H9 (cell line): ENCODE data around the gene TBX3. TPM values are rescaled to one million over a fixed set of nuclear protein-coding genes. Genes with fewer than 3 reads are reported as not detected.
A peak's percentile ranks its signal among the peaks of the same experiment; 100 is the strongest.

ENCODE experiments used
- DNase-seq: peaks from one replicate; pipeline ENCODE4 v3.0.0-alpha.2; 2017
- H2AFZ ChIP-seq: one replicate; pipeline ENCODE4 v1.6.1; 2013; ENCODE audit warnings: mild to moderate bottlenecking, low read length, control low read depth, moderate library complexity
- H2AK5ac ChIP-seq: 2 replicates; pipeline ENCODE4 v1.6.1; 2013; ENCODE audit warnings: low read length, control low read depth, mixed read lengths; ENCODE audit not compliant: insufficient read length
- H2BK120ac ChIP-seq: one replicate; pipeline ENCODE4 v1.6.1; 2013; ENCODE audit warnings: low read depth, mild to moderate bottlenecking, low read length, control low read depth, inconsistent platforms; ENCODE audit not compliant: poor library complexity, severe bottlenecking
- H2BK12ac ChIP-seq: 2 replicates; pipeline ENCODE4 v1.6.1; 2013; ENCODE audit warnings: low read length, control low read depth, mixed read lengths, low read depth; ENCODE audit not compliant: insufficient read length
- H2BK15ac ChIP-seq: 2 replicates; pipeline ENCODE4 v1.6.1; 2013; ENCODE audit warnings: low read depth, low read length, control low read depth
- H2BK20ac ChIP-seq: one replicate; pipeline ENCODE4 v1.6.1; 2013; ENCODE audit warnings: low read depth, mild to moderate bottlenecking, low read length, control low read depth, inconsistent platforms; ENCODE audit not compliant: poor library complexity, severe bottlenecking
- H2BK5ac ChIP-seq: 2 replicates; pipeline ENCODE4 v1.6.1; 2013; ENCODE audit warnings: low read length, control low read depth, mixed read lengths; ENCODE audit not compliant: insufficient read length
- H3K14ac ChIP-seq: 2 replicates; pipeline ENCODE4 v1.6.1; 2013; ENCODE audit warnings: low read length, control low read depth; ENCODE audit not compliant: insufficient read depth
- H3K18ac ChIP-seq: 2 replicates; pipeline ENCODE4 v1.6.1; 2013; ENCODE audit warnings: low read depth, mild to moderate bottlenecking, mixed read lengths, low read length, control low read depth; ENCODE audit not compliant: insufficient read length
- H3K23ac ChIP-seq: 2 replicates; pipeline ENCODE4 v1.6.1; 2013; ENCODE audit warnings: low read length, control low read depth, mixed read lengths, low read depth; ENCODE audit not compliant: insufficient read length
- H3K23me2 ChIP-seq: 2 replicates; pipeline ENCODE4 v1.6.1; 2013; ENCODE audit warnings: low read depth, mild to moderate bottlenecking, mixed read lengths, low read length, control low read depth; ENCODE audit not compliant: insufficient read length, poor library complexity, severe bottlenecking
- H3K27ac ChIP-seq: 2 replicates; pipeline ENCODE4 v1.5.1; 2013; ENCODE audit warnings: low read length, control low read depth, mixed read lengths, low read depth; ENCODE audit not compliant: insufficient read length
- H3K27me3 ChIP-seq: 2 replicates; pipeline ENCODE4 v1.6.1; 2013; ENCODE audit warnings: low read length, control low read depth, inconsistent platforms; ENCODE audit not compliant: insufficient read depth
- H3K4ac ChIP-seq: 2 replicates; pipeline ENCODE4 v1.6.1; 2013; ENCODE audit warnings: low read depth, mild to moderate bottlenecking, control low read depth, inconsistent platforms, low read length, moderate library complexity
- H3K4me1 ChIP-seq: 2 replicates; pipeline ENCODE4 v1.6.1; 2013; ENCODE audit warnings: low read length, control low read depth, inconsistent platforms; ENCODE audit not compliant: insufficient read depth
- H3K4me2 ChIP-seq: 2 replicates; pipeline ENCODE4 v1.6.1; 2013; ENCODE audit warnings: low read length, control low read depth, mixed read lengths; ENCODE audit not compliant: insufficient read length, insufficient read depth
- H3K56ac ChIP-seq: 2 replicates; pipeline ENCODE4 v1.6.1; 2013; ENCODE audit warnings: low read depth, mild to moderate bottlenecking, mixed read lengths, low read length, control low read depth; ENCODE audit not compliant: insufficient read length
- H3K79me1 ChIP-seq: 2 replicates; pipeline ENCODE4 v1.6.1; 2013; ENCODE audit warnings: low read depth, mild to moderate bottlenecking, moderate library complexity, low read length, control low read depth, inconsistent platforms; ENCODE audit not compliant: insufficient read depth, poor library complexity, severe bottlenecking
- H3K79me2 ChIP-seq: 2 replicates; pipeline ENCODE4 v1.6.1; 2013; ENCODE audit warnings: low read length, control low read depth, inconsistent platforms; ENCODE audit not compliant: insufficient read depth
- H3K9ac ChIP-seq: 2 replicates; pipeline ENCODE4 v1.6.1; 2013; ENCODE audit warnings: low read length, control low read depth, mixed read lengths; ENCODE audit not compliant: insufficient read length; ENCODE audit errors: extremely low read depth
- H3K9me3 ChIP-seq: one replicate; pipeline ENCODE4 v1.6.1; 2013; ENCODE audit warnings: low read depth, low read length, inconsistent platforms; ENCODE audit not compliant: control insufficient read depth
- H3T11ph ChIP-seq: one replicate; pipeline ENCODE4 v1.6.1; 2013; ENCODE audit warnings: mild to moderate bottlenecking, low read length, control low read depth, inconsistent platforms
- H4K20me1 ChIP-seq: one replicate; pipeline ENCODE4 v1.6.1; 2013; ENCODE audit not compliant: control insufficient read depth, insufficient read length, insufficient read depth
- H4K5ac ChIP-seq: 2 replicates; pipeline ENCODE4 v1.6.1; 2013; ENCODE audit warnings: low read depth, mild to moderate bottlenecking, mixed read lengths, low read length, control low read depth; ENCODE audit not compliant: insufficient read length
- H4K8ac ChIP-seq: replicated peaks from 2 replicates; pipeline ENCODE4 v1.6.1; 2013; ENCODE audit warnings: low read length, control low read depth, mixed read lengths, low read depth; ENCODE audit not compliant: insufficient read length
- H4K91ac ChIP-seq: 2 replicates; pipeline ENCODE4 v1.6.1; 2013; ENCODE audit warnings: low read depth, mild to moderate bottlenecking, moderate library complexity, mixed read lengths, low read length, control low read depth; ENCODE audit not compliant: insufficient read length
- H3K27ac Mint-ChIP-seq, 3 experiments: 2 replicates in 2 of 3; 3 replicates in 1 of 3; pipeline ENCODE4 v1.8.0; 2020 to 2021; ENCODE audit warnings: mixed read lengths in 3 of 3, mild to moderate bottlenecking in 1 of 3, moderate library complexity in 1 of 3
- H3K27me3 Mint-ChIP-seq: 2 replicates; pipeline ENCODE4 v1.8.0; 2021; ENCODE audit warnings: low read depth, mild to moderate bottlenecking, moderate library complexity, mixed read lengths
- H3K36me3 Mint-ChIP-seq, 3 experiments: 2 replicates in 2 of 3; 3 replicates in 1 of 3; pipeline ENCODE4 v1.8.0; 2020 to 2021; ENCODE audit warnings: low read depth in 3 of 3, mixed read lengths in 3 of 3; ENCODE audit not compliant: insufficient read depth in 1 of 3
- H3K4me1 Mint-ChIP-seq, 2 experiments: 2 replicates each; pipeline ENCODE4 v1.8.0; 2020; ENCODE audit warnings: mixed read lengths in 2 of 2
- H3K4me3 Mint-ChIP-seq, 2 experiments: 2 replicates in 1 of 2; 3 replicates in 1 of 2; pipeline ENCODE4 v1.8.0; 2020 to 2021; ENCODE audit warnings: mild to moderate bottlenecking in 2 of 2, mixed read lengths in 2 of 2, moderate library complexity in 1 of 2
- H3K9me3 Mint-ChIP-seq, 2 experiments: 2 replicates in 1 of 2; 3 replicates in 1 of 2; pipeline ENCODE4 v1.8.0; 2020; ENCODE audit warnings: mild to moderate bottlenecking in 2 of 2, mixed read lengths in 2 of 2, moderate library complexity in 1 of 2
- CTCF ChIP-seq: fragments of 200-600 bp; sonication (generic); conservative IDR thresholded peaks from 3 replicates; pipeline ENCODE4 v1.8.0; 2021; ENCODE audit warnings: antibody characterized with exemption, mild to moderate bottlenecking
- WGBS: extraction: QIAGEN DNeasy Blood & Tissue Kit; methylation state at CpG from one replicate; pipeline ENCODE4 v1.1.7; 2013; ENCODE audit warnings: missing lambda C conversion rate, low lambda C conversion rate, mixed read lengths; ENCODE audit not compliant: insufficient read length; ENCODE audit errors: extremely low coverage; 5-methylcytosine and 5-hydroxymethylcytosine counted together
- total RNA-seq: library from RNA; stranded (reverse); gene quantifications from 2 replicates; pipeline ENCODE4 v1.2.1, GENCODE V29; 2021

TBX3 gene
- total RNA-seq, 1 experiment from 2014 or later = 0.04 TPM

- Mint-ChIP-seq H3K9me3 (peaks cover 6 to 10% of the 10 kb centered on the region in 2 experiments; a peak in 4 of 5 replicates), H3K4me1 (peaks cover 10 to 26% of the 10 kb centered on the region in 2 experiments), H3K36me3 (peaks cover 0 to 9% (median 2%) of the 10 kb centered on the region in 3 experiments; a peak in 6 of 7 replicates), H3K4me3 (no peak overlapping the region), H3K27me3 (peaks cover 27% of the 10 kb centered on the region), H3K27ac (no peak overlapping the region)
- peak; percentile 65 for DNase-seq
- Histone ChIP-seq H2BK20ac (no peak overlapping the region), H2AK5ac (no peak overlapping the region), H2BK15ac (no peak overlapping the region), H4K8ac (no peak overlapping the region), H3T11ph (no peak overlapping the region), H3K23me2 (peaks cover 3% of the 10 kb centered on the region), H3K4ac (no peak overlapping the region), H3K4me1 (no peaks in the 10 kb centered on the region; the same call in 1 of the 2 replicates), H4K5ac (no peak overlapping the region), H2BK5ac (no peak overlapping the region), H3K18ac (no peak overlapping the region), H3K27ac (no peak overlapping the region), H3K27me3 (peaks cover 29% of the 10 kb centered on the region; the same call in 1 of the 2 replicates), H4K91ac (no peak overlapping the region), H3K4me2 (no peak overlapping the region), H3K23ac (no peak overlapping the region), H2AFZ (no peak overlapping the region), H3K9me3 (no peaks in the 10 kb centered on the region), H3K56ac (no peak overlapping the region), H2BK12ac (no peak overlapping the region), H2BK120ac (no peak overlapping the region), H3K79me2 (no peaks in the 10 kb centered on the region), H3K9ac (no peak overlapping the region), H3K14ac (no peak overlapping the region), H4K20me1 (no peaks in the 10 kb centered on the region), H3K79me1 (no peaks in the 10 kb centered on the region)
- no peak for TF ChIP-seq CTCF
- no CpG with 5 or more reads among the region's 4 CpGs for WGBS
Measured at GRCh38 chr12:114732426-114733030, 48.6 kb upstream of the TBX3 start.
